Left hindlimb (tissue), 1 donor: Measurements from ENCODE around the gene PAFAH1B2.
A peak's percentile ranks its signal among the peaks of the same experiment; 100 is the strongest.
"Not testable (repeated sequence)": the region's sequence is repeated elsewhere in the genome, so short reads cannot be mapped to it uniquely, and the experiment has no call there.

ENCODE experiments used
- DNase-seq: peaks from one replicate; pipeline ENCODE4 v3.0.0-alpha.2; 2018

PAFAH1B2 gene

GRCh38 chr11:117128289-117128688 is 15.8 kb upstream of the PAFAH1B2 start:
- no peak for DNase-seq

- not testable (repeated sequence) for DNase-seq
Observed at GRCh38 chr11:117130396-117130795, 13.7 kb upstream of the PAFAH1B2 start.

GRCh38 chr11:117130879-117131278 is 13.2 kb upstream of the PAFAH1B2 start:
- DNase-seq = no peak

GRCh38 chr11:117134431-117134830 is 9.7 kb upstream of the PAFAH1B2 start:
- no peak for DNase-seq

GRCh38 chr11:117134979-117135378 is 9.1 kb upstream of the PAFAH1B2 start:
- DNase-seq = not testable (repeated sequence)

DNA sequence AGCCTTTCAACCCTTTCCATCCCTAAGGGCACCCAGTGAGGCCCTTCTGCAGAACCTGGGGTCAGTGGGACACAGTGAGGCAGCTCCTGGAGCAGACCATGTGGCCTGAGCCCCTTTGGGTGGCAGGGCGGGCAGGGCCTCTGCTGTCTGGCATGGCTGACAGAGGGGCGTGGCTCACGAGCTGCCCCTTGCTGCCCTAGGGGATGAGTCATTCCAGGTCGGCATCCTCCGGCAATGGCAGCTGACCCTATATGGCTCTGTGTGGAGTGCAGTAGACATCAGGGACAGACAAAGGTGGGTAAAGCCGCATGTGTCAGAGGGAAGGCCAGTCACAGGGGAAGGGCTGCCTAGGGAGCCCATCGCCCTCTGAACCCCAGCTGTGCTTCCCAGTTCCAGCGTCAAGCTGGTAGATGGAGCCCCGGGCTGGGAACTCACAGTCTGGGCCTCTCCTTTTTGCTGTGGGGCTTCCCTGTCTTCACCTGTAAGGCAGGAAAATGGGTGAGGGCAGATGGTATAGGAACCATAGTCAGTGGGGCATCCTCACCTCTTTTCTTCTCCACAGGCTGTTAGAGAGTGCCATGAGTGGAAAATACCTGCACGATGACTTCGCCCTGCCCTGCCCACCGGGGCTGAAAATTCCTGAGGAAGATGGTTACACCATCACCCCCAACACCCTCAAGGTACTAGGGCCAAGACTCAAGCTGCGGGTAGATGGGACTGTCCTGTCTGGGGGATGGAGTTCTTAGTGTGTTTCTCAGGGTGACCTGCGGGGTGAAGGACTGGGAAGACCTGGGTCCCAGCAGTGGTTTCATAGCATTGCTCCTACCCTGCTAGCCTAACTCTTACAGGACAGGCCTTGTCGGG is 6.6 kb upstream of the PAFAH1B2 start:
- DNase-seq = not testable (repeated sequence)

DNA sequence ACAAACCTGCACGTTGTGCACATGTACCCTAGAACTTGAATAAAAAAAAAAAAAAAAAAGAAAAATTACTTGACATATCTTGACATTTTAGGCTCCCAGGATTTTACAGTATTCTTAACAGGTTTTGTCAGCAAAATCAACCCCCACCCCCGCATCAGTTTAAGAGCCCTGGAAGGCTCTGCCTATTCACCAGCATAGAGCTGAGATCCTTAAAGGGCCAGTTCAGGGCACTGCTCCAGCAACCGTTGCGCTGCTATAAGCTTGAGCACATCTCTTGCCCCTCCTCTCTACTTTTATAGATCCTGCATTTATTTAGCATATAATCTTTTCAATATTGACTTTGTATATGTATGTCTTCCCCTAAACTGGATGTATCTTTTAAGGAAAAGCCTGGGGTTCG is 697 bp upstream of the PAFAH1B2 start:
- DNase-seq = peak; percentile 54

DNA sequence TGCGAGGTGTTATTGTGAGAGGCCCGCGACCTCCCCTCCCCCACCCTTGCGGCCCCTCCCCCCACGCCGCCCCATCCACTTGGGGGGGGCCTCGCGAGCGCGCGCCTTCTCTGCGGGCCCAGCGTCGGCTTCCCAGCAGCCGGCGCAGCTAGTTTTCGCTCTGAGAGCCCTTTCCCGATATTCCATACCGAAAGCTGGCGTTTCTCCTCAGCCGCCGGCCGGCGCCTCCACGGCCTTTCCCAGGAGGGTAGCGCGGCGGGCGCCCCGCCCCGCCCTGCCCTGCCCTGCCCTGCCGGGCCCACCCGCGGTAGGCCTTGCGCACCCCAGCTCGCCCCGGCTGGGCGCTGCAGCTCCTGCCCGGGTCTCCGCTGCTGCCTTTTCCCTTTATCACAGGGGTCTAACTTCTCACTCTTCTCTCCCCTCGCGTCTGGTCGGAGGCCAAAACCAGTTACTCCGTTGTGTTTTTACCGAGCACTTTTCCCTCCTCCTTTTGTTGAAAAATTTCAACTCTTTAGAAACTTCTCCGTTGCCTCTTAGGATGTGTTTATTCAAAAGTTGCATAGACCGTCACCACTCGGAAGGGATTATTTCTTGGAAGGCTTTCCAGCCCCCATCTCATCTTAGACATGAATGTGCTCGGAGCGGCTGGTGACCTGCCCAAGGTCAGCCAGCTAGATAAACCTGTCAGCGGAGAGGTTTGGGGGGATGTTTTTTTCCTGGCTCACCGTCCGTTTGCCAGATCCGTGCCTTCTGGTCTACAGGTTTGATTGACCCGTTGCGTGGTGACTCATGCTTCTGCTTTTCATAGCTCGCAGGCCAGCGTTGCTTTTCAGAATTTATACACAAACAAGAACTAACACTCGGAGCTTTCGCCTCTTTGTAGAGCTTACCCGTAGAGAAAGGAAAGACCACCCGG is 648 bp downstream of the PAFAH1B2 start:
- peak; percentile 40 for DNase-seq

DNA sequence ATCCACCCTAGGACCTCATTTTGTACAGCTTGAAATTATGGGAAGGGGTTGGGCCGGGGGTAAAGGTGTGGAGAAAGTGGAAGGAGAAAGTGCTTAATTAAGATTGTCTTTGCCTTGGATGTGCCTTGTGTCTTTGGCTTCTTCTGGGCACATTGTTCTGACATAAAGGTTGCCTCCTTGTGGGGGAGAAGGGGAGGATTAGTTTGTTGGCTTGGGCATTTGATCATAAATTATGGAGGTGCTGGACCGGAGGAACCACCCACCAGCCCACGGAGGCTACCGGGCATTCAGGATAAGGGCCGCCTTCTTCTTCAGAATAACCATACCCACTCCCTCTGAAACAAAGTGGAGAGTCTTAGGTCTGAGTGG is 1.3 kb downstream of the PAFAH1B2 start:
- no peak for DNase-seq

- no peak for DNase-seq
Observed at GRCh38 chr11:117146521-117146920, 2.4 kb downstream of the PAFAH1B2 start.

DNA sequence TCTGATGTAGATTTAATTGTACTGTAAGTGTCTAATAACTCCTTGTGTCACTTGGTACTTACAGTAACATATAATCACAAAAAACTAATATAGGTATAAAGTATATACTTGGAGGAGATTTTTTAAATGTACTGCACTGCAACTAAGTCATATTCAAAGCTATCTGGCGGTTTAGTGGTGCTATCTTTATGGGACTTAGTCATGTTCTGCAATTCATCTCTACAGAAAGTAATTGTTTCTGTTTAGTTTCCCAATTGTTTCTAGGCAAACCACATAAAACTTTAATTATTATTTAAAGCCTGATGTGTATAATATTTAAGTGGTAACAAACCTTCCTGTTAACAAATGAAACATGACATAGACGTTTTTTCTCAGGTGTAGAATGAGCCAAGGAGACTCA is 8.0 kb downstream of the PAFAH1B2 start:
- no peak for DNase-seq

DNA sequence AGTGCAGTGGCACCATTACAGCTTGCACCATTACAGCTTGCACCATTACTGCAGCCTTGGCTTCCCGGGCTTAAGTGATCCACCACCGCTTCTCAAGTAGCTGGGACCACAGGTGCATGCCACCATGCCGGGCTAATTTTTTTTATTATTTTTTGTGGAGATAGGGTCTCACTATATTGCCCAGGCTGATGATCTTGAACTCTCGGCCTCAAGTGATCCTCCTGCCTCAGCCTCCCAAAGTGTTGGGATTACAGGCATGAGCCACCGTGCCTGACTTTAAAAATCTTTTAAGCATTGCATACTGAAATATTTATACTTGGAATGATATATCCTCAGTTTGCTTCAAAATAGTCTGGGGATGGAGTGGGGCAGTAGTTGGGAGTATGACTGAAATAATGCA is 10.4 kb downstream of the PAFAH1B2 start:
- DNase-seq = no peak

GRCh38 chr11:117157507-117157906 is 13.4 kb downstream of the PAFAH1B2 start:
- DNase-seq = no peak

DNA sequence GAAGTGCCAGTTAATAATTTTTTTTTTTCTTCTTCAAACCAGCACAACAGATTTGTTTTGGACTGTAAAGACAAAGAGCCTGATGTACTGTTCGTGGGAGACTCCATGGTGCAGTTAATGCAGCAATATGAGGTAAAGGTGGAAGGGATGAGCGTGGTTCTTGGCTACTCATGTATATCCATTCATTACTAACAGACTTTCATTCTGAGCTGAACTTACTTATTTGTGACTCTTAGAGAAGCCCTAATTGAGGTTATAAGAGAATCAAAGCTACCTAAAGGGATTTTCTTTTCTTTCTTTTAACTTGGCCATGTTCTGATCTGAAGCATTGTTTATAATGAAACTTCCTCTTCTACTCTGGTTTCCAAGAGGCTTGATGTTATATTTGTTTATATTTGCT is 15.8 kb downstream of the PAFAH1B2 start:
- no peak for DNase-seq

DNA sequence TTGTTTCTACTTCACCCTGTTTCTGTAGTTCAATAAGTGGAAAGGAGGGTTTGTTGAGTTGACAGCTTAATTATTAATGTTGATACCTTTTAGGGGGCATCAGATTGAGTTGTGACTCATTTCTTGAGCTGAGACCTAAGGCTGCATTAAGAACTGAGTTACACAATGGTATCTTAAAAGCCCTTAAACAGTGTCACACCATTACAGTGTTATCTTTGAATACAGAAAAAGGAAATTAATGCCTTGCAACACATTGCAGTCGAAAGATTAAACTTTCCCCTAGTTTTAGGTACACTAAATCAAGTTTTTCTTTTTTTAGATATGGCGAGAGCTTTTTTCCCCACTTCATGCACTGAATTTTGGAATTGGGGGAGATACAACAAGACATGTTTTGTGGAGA is 16.7 kb downstream of the PAFAH1B2 start:
- no peak for DNase-seq

- no peak for DNase-seq
Observed at GRCh38 chr11:117166491-117166890, 22.4 kb downstream of the PAFAH1B2 start.

DNA sequence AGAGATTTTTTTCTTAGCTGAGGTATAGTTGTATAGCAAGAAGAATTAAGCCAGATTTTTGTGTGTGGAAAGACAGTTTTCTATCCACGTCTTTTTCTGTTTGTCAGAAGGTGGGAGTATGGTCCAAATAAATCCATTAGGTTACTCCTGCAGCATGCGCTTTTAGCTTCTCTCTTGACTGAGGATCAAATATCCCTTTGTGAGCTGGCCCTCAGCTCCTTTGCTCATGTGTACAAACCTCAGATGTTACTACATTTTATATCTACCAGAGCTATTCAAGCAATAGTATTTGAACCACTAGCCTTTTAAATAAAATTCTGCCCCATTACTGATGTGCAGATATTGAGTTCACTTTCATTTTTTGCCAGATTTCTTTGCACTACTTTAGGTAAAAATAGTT is 25.6 kb downstream of the PAFAH1B2 start:
- DNase-seq = no peak

DNA sequence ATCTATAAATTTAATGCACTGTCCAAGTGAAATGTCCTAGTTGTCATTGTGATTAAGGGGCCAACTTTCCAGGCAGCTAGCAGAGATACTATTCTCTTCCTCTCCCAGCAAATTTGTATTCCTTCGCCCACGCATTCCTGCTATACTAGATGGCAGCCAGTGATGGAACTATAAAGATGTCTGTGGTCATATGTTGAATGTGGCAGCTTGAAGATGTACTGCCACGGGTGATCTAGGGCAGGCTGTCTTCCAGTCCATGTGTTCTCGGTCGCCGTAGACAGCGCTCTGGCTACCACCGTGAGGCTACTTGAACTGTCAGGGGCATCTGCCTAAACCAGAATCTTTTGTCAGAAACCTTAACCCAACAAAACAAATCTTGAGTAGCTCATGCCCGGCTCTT is 26.1 kb downstream of the PAFAH1B2 start:
- no peak for DNase-seq

- no peak for DNase-seq
Observed at GRCh38 chr11:117171007-117171403, 26.9 kb downstream of the PAFAH1B2 start.

DNA sequence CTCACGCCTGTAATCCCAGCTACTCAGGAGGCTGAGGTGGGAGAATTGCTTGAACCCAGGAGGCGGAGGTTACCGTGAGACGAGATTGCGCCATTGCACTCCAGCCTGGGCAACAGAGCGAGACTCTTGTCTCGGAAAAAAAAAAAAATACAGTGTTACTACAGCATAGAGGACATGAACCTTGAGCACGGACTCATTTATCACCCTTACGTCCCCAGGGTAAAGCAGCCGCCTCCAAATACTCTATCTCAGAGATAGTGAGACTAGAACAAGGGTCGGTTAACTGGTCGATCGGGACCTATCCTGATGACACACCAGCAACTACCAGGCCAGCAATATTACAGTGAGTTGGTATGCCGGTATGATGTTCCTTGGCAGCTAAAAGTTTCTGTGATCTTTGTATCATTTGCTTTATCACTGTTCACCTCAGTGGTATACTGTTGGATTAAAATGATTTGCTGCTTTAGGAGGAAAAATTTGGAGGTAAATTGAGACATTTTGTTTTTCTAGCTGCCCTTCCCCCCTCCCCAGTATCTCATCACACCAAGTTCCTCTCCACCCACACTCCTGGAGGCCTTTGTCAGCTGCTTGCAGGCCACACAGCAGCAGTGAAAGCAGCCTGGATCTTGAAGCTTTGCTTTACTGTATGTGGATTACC is 27.4 kb downstream of the PAFAH1B2 start:
- no peak for DNase-seq

- no peak for DNase-seq
Observed at GRCh38 chr11:117172724-117173421, 28.8 kb downstream of the PAFAH1B2 start.

- no peak for DNase-seq
Observed at GRCh38 chr11:117175104-117175503, 31.0 kb downstream of the PAFAH1B2 start.

DNA sequence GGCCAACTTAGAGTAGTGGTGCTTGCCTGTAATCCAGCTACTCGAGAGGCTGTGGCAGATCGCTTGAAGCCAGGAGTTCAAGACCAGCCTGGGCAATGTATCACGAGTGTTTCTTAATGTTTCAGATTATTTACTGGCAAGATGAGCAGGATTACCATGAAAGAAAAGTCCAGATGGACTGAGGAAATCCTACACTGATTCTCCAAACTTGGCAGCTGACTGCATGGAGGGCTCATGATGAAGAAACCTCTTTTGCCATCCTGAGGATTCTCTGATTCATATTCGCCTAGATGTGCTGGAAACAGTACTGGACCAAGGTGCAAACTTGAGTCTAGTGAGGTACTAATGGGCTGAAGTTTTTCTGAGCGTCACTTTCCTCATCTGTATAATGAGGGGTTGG is 31.7 kb downstream of the PAFAH1B2 start:
- DNase-seq = no peak
